ENCODE data around the gene PACSIN1.

PACSIN1 gene

GRCh38 chr6:34465531-34466241 is at the start of gene PACSIN1:
Gene PACSIN1 (plus strand): TSS chr6:34466076. CDS start chr6:34526306, 60,230 bp downstream.
- DNase-seq (ENCODE audit: low read depth in 4 of 4, low spot score in 1 of 4) = no peak

DNA sequence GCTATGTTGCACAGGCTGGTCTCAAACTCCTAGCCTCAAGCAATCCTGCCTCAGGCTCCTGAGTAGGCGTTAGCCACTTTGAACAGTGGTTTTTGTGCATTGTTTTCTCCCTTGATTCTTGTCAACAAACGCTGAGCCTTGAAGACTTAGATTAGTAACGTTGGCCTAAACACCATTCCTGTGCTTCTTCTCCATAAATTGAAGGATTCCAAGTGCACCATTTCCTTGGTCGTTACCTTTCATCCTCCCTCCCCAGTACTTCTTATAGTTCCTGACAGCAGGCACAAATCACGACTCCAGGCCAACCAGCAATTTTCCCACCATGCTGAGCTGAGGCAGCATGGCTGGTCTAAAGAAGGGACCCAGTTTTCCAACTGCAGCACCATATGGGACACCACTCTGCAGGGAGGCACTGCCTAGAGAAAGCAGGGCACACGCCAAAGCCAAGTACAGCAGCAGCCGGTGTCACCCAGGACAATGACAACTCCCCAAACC is 49.0 kb upstream of the PACSIN1 start:
- no peak for DNase-seq (ENCODE audit: low read depth in 4 of 4, low spot score in 1 of 4)

DNA sequence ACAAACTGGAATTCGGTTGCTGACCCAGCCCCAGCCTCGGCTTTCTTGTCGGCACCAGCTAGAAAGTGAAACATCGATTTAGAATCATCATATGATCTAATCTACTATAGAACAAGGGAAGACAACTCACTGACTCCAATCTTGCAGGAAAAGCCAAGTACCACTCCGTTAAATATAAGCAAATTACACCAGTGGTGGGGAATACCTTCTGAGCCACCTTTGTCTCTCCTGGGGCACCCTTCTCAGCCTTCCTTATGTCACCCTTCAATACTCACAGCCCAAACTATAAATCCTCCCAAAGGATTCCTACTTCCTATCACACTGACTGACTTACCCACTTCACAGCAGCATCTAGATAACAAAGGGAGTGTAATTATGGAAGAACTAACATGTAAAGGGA is 47.5 kb upstream of the PACSIN1 start:
- DNase-seq (ENCODE audit: low read depth in 4 of 4, low spot score in 1 of 4) = no peak

GRCh38 chr6:34423254-34423653 is 42.6 kb upstream of the PACSIN1 start:
- no peak for DNase-seq (ENCODE audit: low read depth in 4 of 4, low spot score in 1 of 4)

DNA sequence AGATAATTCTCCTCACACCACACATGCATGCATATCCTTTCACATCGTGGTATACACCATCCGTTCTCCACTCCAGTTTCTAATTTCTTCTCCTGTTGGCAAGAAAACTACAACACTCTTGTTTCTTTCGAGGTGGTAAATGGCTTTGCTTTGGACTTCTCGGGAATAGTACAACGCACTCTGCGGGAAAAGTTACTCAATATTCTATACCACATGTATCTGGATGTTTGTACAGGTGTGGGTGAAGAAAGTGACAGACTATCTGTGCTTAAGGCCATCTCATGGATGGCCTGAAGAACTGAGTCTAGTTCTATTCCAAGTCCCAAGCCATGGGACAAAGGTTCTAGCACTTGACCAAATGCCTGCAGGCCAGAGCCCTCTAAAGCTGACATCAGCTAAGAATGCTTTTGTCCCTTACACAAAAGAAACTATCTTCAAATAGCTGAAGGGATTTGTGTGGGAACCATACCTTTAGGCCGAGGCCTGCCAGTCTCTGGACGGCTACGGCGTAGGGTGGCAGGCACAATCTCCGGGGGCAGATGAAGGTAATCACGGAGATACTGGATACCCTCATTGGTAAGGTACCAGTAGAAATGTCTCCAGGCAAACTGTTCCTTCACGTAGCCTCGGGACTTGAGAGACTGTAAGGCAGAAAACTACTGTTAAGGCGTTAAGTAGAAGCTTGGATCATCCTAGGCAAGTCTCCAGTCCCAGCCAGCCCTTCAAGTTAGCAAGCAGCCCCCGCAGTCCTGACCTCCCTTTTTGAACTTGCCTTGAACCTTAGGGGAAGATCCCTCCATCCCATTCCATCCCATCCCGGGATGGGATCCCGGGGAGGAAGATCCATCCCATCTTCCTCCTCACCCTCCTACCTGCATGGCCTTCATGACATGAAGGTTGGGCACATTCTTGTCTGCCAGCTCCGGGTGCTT is 41.4 kb upstream of the PACSIN1 start:
- no peak for DNase-seq (ENCODE audit: low read depth in 4 of 4, low spot score in 1 of 4)

DNA sequence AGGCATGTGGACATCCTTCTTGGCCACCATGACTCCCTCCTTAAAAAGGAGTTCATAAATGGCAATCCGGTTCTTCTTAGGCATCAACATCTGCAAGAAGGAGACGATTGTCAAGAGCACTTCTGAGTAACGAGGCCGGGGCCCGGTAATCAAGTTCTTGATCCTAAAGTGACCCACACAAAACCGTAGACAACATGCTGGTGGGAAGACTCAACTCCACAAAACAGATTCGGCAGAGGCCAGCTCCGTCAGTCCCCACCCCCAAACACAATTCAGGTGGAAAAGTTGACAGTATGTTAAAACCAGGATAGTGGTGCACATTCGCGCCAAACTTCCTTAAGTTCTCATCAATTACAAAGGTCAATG is 40.8 kb upstream of the PACSIN1 start:
- DNase-seq (ENCODE audit: low read depth in 4 of 4, low spot score in 1 of 4) = no peak

GRCh38 chr6:34425498-34426410 is 40.1 kb upstream of the PACSIN1 start, which contains the start of gene RPS10:
Gene RPS10 (minus strand): TSS chr6:34426069. CDS start chr6:34425221, 848 bp downstream.
- DNase-seq (ENCODE audit: low read depth in 4 of 4, low spot score in 1 of 4) = peak; percentile 75 to 90 (median 86)

DNA sequence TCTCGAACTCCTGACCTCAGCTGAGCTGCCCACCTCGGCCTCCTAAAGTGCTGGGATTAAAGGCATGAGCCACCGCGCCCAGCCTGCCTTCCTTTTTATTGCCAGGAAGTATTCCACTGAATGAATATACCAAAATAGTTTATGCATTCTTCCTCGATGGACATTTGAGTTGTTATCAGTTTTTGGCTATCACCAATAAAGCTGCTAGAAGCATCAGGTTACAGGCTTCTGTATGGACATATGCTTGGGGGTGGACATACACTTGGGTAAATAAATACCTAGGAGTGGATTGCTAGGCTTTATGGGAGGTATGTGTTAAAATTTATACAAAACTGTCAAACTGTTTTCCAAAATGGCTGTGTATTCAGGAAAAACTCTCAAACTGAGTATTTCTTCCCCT is 30.0 kb upstream of the PACSIN1 start:
- DNase-seq (ENCODE audit: low read depth in 4 of 4, low spot score in 1 of 4) = no peak

DNA sequence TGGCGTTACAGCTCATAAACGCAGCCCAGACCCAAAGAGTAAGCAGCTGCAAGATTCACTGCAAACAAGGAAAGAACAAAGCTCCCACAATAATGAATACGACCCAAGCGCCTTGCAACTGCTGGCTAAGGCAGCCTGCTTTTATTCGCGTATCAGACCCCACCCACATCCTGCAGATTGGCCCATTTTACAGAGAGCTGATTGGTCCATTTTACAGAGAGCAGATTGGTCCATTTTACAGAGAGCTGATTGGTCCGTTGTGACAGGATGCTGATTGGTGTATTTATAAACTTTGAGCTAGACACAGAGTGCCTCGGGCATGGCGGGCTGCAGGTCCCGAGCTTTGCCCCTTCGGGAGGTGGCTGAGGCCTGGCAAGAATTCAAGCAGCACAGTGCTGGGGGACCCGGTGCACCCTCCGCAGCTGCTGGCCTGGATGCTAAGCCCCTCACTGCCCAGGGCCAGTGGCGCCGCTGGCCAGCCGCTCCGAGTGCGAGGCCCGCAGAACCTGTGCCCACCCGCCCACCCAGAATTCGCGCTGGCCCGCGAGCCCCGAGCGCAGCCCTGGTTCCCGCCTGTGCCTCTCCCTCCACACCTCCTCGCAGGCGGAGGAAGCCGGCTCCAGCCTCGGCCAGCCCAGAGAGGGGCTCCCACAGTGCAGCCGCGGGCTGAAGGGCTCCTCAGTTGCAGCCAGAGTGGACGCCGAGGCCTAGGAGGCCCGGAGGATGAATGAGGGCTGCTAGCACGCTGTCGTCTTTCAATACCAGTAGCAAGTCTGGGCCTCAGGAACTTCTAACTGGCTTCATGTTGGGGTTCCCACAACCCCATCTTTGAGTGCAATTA is 28.9 kb upstream of the PACSIN1 start:
- no peak for DNase-seq (ENCODE audit: low read depth in 4 of 4, low spot score in 1 of 4)

DNA sequence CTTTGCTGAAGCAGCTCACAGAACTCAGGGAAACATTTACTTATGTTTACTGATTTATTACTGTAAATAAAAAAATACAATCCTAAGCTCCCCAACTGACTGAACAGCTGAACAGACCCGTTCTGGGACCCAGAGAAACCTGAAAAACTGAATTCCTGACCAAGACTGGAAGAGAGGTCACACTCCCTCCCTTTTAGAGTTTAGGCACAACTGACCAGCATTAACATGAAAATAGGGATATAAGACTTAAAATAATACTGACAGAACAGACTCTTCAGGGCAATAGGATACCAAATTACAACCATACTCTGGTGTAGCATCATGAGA is 28.3 kb upstream of the PACSIN1 start:
- no peak for DNase-seq (ENCODE audit: low read depth in 4 of 4, low spot score in 1 of 4)

GRCh38 chr6:34438705-34439104 is 27.2 kb upstream of the PACSIN1 start:
- DNase-seq (ENCODE audit: low read depth in 4 of 4, low spot score in 1 of 4) = no peak

GRCh38 chr6:34439442-34439841 is 26.4 kb upstream of the PACSIN1 start:
- DNase-seq (ENCODE audit: low read depth in 4 of 4, low spot score in 1 of 4) = no peak

- DNase-seq (ENCODE audit: low read depth in 4 of 4, low spot score in 1 of 4) = no peak
Observed at GRCh38 chr6:34441526-34441925, 24.4 kb upstream of the PACSIN1 start.

DNA sequence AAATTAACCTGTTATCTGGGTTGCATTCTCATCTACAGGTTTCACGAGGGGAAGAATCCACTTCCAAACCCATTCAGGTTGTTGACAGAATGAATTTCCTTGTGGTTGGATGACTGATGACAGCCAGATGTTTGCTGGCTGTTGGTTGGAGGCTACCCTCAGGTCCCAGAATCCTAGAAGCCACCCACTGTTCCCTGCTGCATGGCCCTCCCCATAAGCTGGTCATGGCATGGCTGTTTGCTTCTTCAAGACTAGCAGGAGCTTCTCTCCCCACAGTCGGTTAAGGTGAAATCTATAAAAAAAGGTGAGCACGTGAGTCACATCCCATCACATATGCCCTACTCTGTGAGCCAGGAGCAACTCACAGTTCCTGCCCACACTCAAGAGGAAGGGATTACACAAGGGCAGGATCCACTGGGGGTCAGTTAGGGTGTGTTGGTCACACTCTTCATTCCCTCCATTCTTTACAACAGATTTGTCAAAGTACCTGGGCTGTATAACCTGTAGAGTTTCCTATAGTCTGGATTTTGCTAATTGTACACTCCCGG is 20.5 kb upstream of the PACSIN1 start:
- no peak for DNase-seq (ENCODE audit: low read depth in 4 of 4, low spot score in 1 of 4)

- no peak for DNase-seq (ENCODE audit: low read depth in 4 of 4, low spot score in 1 of 4)
Observed at GRCh38 chr6:34447386-34447785, 18.5 kb upstream of the PACSIN1 start.

- no peak for DNase-seq (ENCODE audit: low read depth in 4 of 4, low spot score in 1 of 4)
Observed at GRCh38 chr6:34447910-34448309, 18.0 kb upstream of the PACSIN1 start.

GRCh38 chr6:34451192-34451591 is 14.7 kb upstream of the PACSIN1 start:
- no peak for DNase-seq (ENCODE audit: low read depth in 4 of 4, low spot score in 1 of 4)

- no peak for DNase-seq (ENCODE audit: low read depth in 4 of 4, low spot score in 1 of 4)
Observed at GRCh38 chr6:34455831-34456230, 10.0 kb upstream of the PACSIN1 start.

DNA sequence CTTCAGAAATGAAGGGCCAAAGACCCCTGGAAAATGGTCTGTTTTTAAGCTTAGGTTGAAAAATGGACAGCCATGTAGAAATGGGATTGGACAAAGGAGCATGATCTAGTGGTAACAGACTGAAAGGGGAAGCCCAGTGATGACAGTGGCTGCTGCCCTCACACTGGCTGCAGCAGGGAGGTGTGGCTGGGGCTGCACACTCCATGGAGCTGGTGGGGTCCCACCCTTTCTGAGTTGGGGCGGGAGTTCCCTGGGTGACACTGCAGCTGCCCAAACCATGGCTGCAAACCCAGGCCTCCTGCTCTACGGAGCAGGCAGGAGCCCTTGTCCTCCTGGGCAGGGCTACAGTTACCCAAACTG is 8.5 kb upstream of the PACSIN1 start:
- no peak for DNase-seq (ENCODE audit: low read depth in 4 of 4, low spot score in 1 of 4)

Measured in stimulated activated CD4-positive, alpha-beta T cell treated with anti-CD3 and anti-CD28 coated beads, Interleukin-1b, Interleukin-23, amount 100 ng/mL, for 24 hours (primary cell).